NCI-H2227 (cell line): ENCODE data around the gene OR51I2.

Experiments
- DNase-seq: peaks from one replicate; lab custom pipeline; 2025; ENCODE audit not compliant: unreplicated experiment; lab: John Stamatoyannopoulos, UW

OR51I2 gene

GRCh38 chr11:5449023-5449422 is at the start of gene OR51I2:
Gene OR51I2 (plus strand): TSS chr11:5449323. CDS start chr11:5453489, 4,166 bp downstream.
- DNase-seq, result no peak

GRCh38 chr11:5405173-5405572 is 44.0 kb upstream of the OR51I2 start:
- DNase-seq, result no peak

- peak; percentile 8 for DNase-seq
Measured at GRCh38 chr11:5420993-5421392, 28.1 kb upstream of the OR51I2 start.

- no peak for DNase-seq
Measured at GRCh38 chr11:5421811-5422210, 27.3 kb upstream of the OR51I2 start, which contains the start of gene OR51Q1. Gene OR51Q1 (plus strand): TSS chr11:5422111. CDS start chr11:5422201, 90 bp downstream.

- DNase-seq, result no peak
Measured at GRCh38 chr11:5423131-5423530, 26.0 kb upstream of the OR51I2 start.

GRCh38 chr11:5441414-5441813 is 7.7 kb upstream of the OR51I2 start, which contains the start of gene OR51I1:
Gene OR51I1 (minus strand): TSS chr11:5441514. CDS start chr11:5441514, 0 bp downstream.
- no peak for DNase-seq

GRCh38 chr11:5443835-5444393 is 5.2 kb upstream of the OR51I2 start:
- no peak for DNase-seq

- no peak for DNase-seq
Measured at GRCh38 chr11:5449432-5449831, 309 bp downstream of the OR51I2 start.

GRCh38 chr11:5460983-5461621 is 12.0 kb downstream of the OR51I2 start:
- DNase-seq, result no peak

GRCh38 chr11:5467527-5467926 is 18.4 kb downstream of the OR51I2 start:
- no peak for DNase-seq

- DNase-seq, result no peak
Measured at GRCh38 chr11:5473921-5474320, 24.8 kb downstream of the OR51I2 start.

- DNase-seq, result peak; percentile 40
Measured at GRCh38 chr11:5476186-5476819, 27.2 kb downstream of the OR51I2 start.

GRCh38 chr11:5486003-5486402 is 36.9 kb downstream of the OR51I2 start:
- DNase-seq, result no peak

GRCh38 chr11:5486421-5486820 is 37.3 kb downstream of the OR51I2 start:
- no peak for DNase-seq

- no peak for DNase-seq
Measured at GRCh38 chr11:5488385-5488784, 39.3 kb downstream of the OR51I2 start, which contains the start of gene OR52D1. Gene OR52D1 (plus strand): TSS chr11:5488685. CDS start chr11:5488707, 22 bp downstream.

GRCh38 chr11:5488798-5489399 is 39.8 kb downstream of the OR51I2 start:
- DNase-seq, result no peak

GRCh38 chr11:5489576-5490357 is 40.6 kb downstream of the OR51I2 start:
- DNase-seq, result no peak

GRCh38 chr11:5499671-5500070 is 50.5 kb downstream of the OR51I2 start:
- DNase-seq, result no peak

GRCh38 chr11:5500393-5500801 is 51.3 kb downstream of the OR51I2 start:
- DNase-seq, result no peak

- no peak for DNase-seq
Measured at GRCh38 chr11:5504403-5504921, 55.3 kb downstream of the OR51I2 start.
